IMR-90 (cell line): ENCODE results near the gene SLC23A2. TPM values are rescaled to one million over a fixed set of nuclear protein-coding genes. Genes with fewer than 3 reads are reported as not detected.

ENCODE experiments used
- ATAC-seq: fragments of 200-7000 bp; cut with Tn5 transposase; 2 replicates; pipeline ENCODE4 v1.9.1; 2020; ENCODE audit warnings: low read depth, mild to moderate bottlenecking, moderate library complexity
- BruUV-seq: library from RNA; stranded (reverse); fragments of 400-500 nt; replicated peaks from 2 replicates; lab custom pipeline; 2021; lab: Mats Ljungman, UMichigan
- CTCF ChIA-PET: fragments of 300-600 bp; formaldehyde crosslinking; extraction: SDS; loops from one replicate; lab custom pipeline; 2021; ENCODE audit warnings: antibody characterized with exemption; lab: Yijun Ruan, JAX
- POLR2A ChIA-PET: fragments of 300-600 bp; sonication (Branson Sonifier 250); formaldehyde crosslinking; loops from one replicate; lab custom pipeline; 2022; ENCODE audit warnings: antibody characterized with exemption; ENCODE audit not compliant: unreplicated experiment; lab: Charles Lee
- DNase-seq: peaks from one replicate; pipeline ENCODE4 v3.0.0; 2013
- H2AFZ ChIP-seq: replicated peaks from 2 replicates; pipeline ENCODE3; 2013; ENCODE audit warnings: low read length, mild to moderate bottlenecking; ENCODE audit not compliant: poor library complexity
- H2AK5ac ChIP-seq: 2 replicates; pipeline ENCODE4 v1.6.1; 2013; ENCODE audit warnings: low read depth, low read length, inconsistent platforms
- H2AK9ac ChIP-seq: replicated peaks from 2 replicates; pipeline ENCODE3; 2013; ENCODE audit warnings: mild to moderate bottlenecking, low read depth, low read length, moderate library complexity; ENCODE audit not compliant: poor library complexity
- H2BK120ac ChIP-seq: 2 replicates; pipeline ENCODE4 v1.6.1; 2013; ENCODE audit warnings: low read depth, low read length, inconsistent platforms
- H2BK15ac ChIP-seq: 3 replicates; pipeline ENCODE4 v1.6.1; 2013; ENCODE audit warnings: low read depth, low read length, inconsistent platforms
- H2BK20ac ChIP-seq: 2 replicates; pipeline ENCODE4 v1.6.1; 2013; ENCODE audit warnings: low read depth, mild to moderate bottlenecking, inconsistent platforms, low read length, moderate library complexity
- H2BK5ac ChIP-seq: 2 replicates; pipeline ENCODE4 v1.6.1; 2013; ENCODE audit warnings: mild to moderate bottlenecking, low read depth, low read length, inconsistent platforms; ENCODE audit not compliant: poor library complexity, severe bottlenecking
- H3K14ac ChIP-seq: replicated peaks from 2 replicates; pipeline ENCODE4 v1.6.1; 2013; ENCODE audit warnings: low read depth, low read length, inconsistent platforms
- H3K18ac ChIP-seq: 2 replicates; pipeline ENCODE4 v1.6.1; 2013; ENCODE audit warnings: low read depth, low read length, control low read depth
- H3K23ac ChIP-seq: 2 replicates; pipeline ENCODE4 v1.6.1; 2013; ENCODE audit warnings: low read depth, low read length, inconsistent platforms
- H3K27ac ChIP-seq: 2 replicates; pipeline ENCODE4 v1.5.1; 2013; ENCODE audit warnings: mild to moderate bottlenecking, control low read depth, low read length; ENCODE audit not compliant: insufficient read depth
- H3K27me3 ChIP-seq: 2 replicates; pipeline ENCODE4 v1.6.1; 2013; ENCODE audit warnings: low read length; ENCODE audit not compliant: control insufficient read depth, insufficient read depth
- H3K36me3 ChIP-seq: 2 replicates; pipeline ENCODE4 v1.6.1; 2013; ENCODE audit warnings: low read length, mixed read lengths; ENCODE audit not compliant: control insufficient read depth, insufficient read depth
- H3K4ac ChIP-seq: 2 replicates; pipeline ENCODE4 v1.6.1; 2013; ENCODE audit warnings: low read depth, low read length, inconsistent platforms
- H3K4me1 ChIP-seq: 2 replicates; pipeline ENCODE4 v1.6.1; 2013; ENCODE audit warnings: low read length, mixed read lengths; ENCODE audit not compliant: control insufficient read depth, insufficient read depth
- H3K4me2 ChIP-seq: 2 replicates; pipeline ENCODE4 v1.6.1; 2013; ENCODE audit warnings: low read depth, mild to moderate bottlenecking, control low read depth, low read length, moderate library complexity
- H3K4me3 ChIP-seq: 2 replicates; pipeline ENCODE4 v1.5.1; 2013; ENCODE audit warnings: low read depth, mild to moderate bottlenecking, control low read depth, low read length, moderate library complexity; ENCODE audit not compliant: insufficient read depth
- H3K56ac ChIP-seq: 2 replicates; pipeline ENCODE4 v1.6.1; 2013; ENCODE audit warnings: low read length, inconsistent platforms; ENCODE audit not compliant: insufficient read depth; ENCODE audit errors: extremely low read depth
- H3K79me1 ChIP-seq, 2 experiments: 2 replicates each; pipeline ENCODE4 v1.6.1; 2013; ENCODE audit warnings: low read length in 2 of 2, inconsistent platforms in 1 of 2, low read depth in 1 of 2
- H3K9ac ChIP-seq: 2 replicates; pipeline ENCODE4 v1.6.1; 2013; ENCODE audit warnings: low read depth, low read length, control low read depth
- H3K9me1 ChIP-seq: 2 replicates; pipeline ENCODE4 v1.6.1; 2013; ENCODE audit warnings: low read length, inconsistent platforms; ENCODE audit not compliant: insufficient read depth
- H3K9me3 ChIP-seq: 2 replicates; pipeline ENCODE4 v1.6.1; 2013; ENCODE audit warnings: low read length; ENCODE audit not compliant: control insufficient read depth, insufficient read depth
- H4K20me1 ChIP-seq: 2 replicates; pipeline ENCODE4 v1.6.1; 2013; ENCODE audit warnings: low read length, inconsistent platforms; ENCODE audit not compliant: insufficient read depth
- H4K5ac ChIP-seq: 2 replicates; pipeline ENCODE4 v1.6.1; 2013; ENCODE audit warnings: mild to moderate bottlenecking, low read depth, low read length, control low read depth
- H4K8ac ChIP-seq, 2 experiments: 2 replicates each; pipeline ENCODE4 v1.6.1; 2013; ENCODE audit warnings: low read depth in 2 of 2, low read length in 2 of 2, control low read depth in 1 of 2, inconsistent platforms in 1 of 2
- H4K91ac ChIP-seq: 2 replicates; pipeline ENCODE4 v1.6.1; 2013; ENCODE audit warnings: low read depth, low read length, inconsistent platforms; ENCODE audit not compliant: insufficient read depth
- BHLHE40 ChIP-seq: fragments of 150-350 bp; IDR thresholded peaks from 2 replicates; pipeline ENCODE4 v1.6.1; 2016; ENCODE audit warnings: mild to moderate bottlenecking, low read depth, low read length
- CEBPB ChIP-seq: IDR thresholded peaks from 2 replicates; pipeline ENCODE4 v1.6.1; 2012; ENCODE audit warnings: low read depth, low read length, improper control_type of control experiment
- CHD1 ChIP-seq: IDR thresholded peaks from 2 replicates; pipeline ENCODE4 v1.6.1; 2012; ENCODE audit warnings: low read depth, low read length, improper control_type of control experiment
- FOS ChIP-seq: fragments of 150-350 bp; IDR thresholded peaks from 2 replicates; pipeline ENCODE4 v1.6.1; 2016; ENCODE audit warnings: low read depth, low read length
- MAFK ChIP-seq: IDR thresholded peaks from 2 replicates; pipeline ENCODE4 v1.6.1; 2012; ENCODE audit warnings: low read depth, low read length, improper control_type of control experiment
- MAZ ChIP-seq: IDR thresholded peaks from 2 replicates; pipeline ENCODE4 v1.6.1; 2012; ENCODE audit warnings: low read depth, mild to moderate bottlenecking, low read length, improper control_type of control experiment, moderate library complexity, borderline replicate concordance
- NFE2L2 ChIP-seq: fragments of 150-350 bp; IDR thresholded peaks from 2 replicates; pipeline ENCODE4 v1.6.1; 2016; ENCODE audit warnings: low read depth, mild to moderate bottlenecking, low read length
- POLR2A ChIP-seq: IDR thresholded peaks from 2 replicates; pipeline ENCODE4 v1.6.1; 2012; ENCODE audit warnings: mild to moderate bottlenecking, low read depth, low read length
- RAD21 ChIP-seq: IDR thresholded peaks from 2 replicates; pipeline ENCODE4 v1.6.1; 2012; ENCODE audit warnings: low read length, improper control_type of control experiment
- RCOR1 ChIP-seq: IDR thresholded peaks from 2 replicates; pipeline ENCODE4 v1.6.1; 2012; ENCODE audit warnings: mild to moderate bottlenecking, low read length, improper control_type of control experiment; ENCODE audit not compliant: insufficient replicate concordance
- RFX5 ChIP-seq: IDR thresholded peaks from 2 replicates; pipeline ENCODE4 v1.8.0; 2012; ENCODE audit warnings: low read depth, mild to moderate bottlenecking, low read length, moderate library complexity
- SMC3 ChIP-seq: fragments of 150-350 bp; IDR thresholded peaks from 2 replicates; pipeline ENCODE4 v1.6.1; 2016; ENCODE audit warnings: low read depth, mild to moderate bottlenecking, antibody characterized with exemption, low read length, moderate library complexity
- USF2 ChIP-seq: fragments of 150-350 bp; IDR thresholded peaks from 2 replicates; pipeline ENCODE4 v1.6.1; 2017; ENCODE audit warnings: mild to moderate bottlenecking, antibody characterized with exemption, low read length, low read depth
- WGBS, 2 experiments: methylation state at CpG; one replicate each; pipeline versions ENCODE4 v1.1.5 to v1.1.7; 2013; ENCODE audit warnings: missing lambda C conversion rate in 2 of 2; ENCODE audit not compliant: insufficient read length in 1 of 2; ENCODE audit errors: extremely low coverage in 2 of 2; 5-methylcytosine and 5-hydroxymethylcytosine counted together
- dilution Hi-C: fragments of 300-500 bp; cut with HindIII; formaldehyde crosslinking; loops from one replicate; pipeline ENCODE4 v1.14.3; 2018; ENCODE audit warnings: low sequenced_read_pairs; ENCODE audit not compliant: unreplicated experiment
- in situ Hi-C: fragments of 300-500 bp; cut with MboI; formaldehyde crosslinking; loops from 3 replicates; pipeline ENCODE4 v1.14.3; 2019; ENCODE audit warnings: low sequenced_read_pairs, inconsistent platforms, mixed read lengths
- intact Hi-C: fragments of 100-400 bp; cut with micrococcal nuclease; formaldehyde crosslinking; loops from 2 replicates; pipeline ENCODE4 v1.10.0; 2022
- polyA plus RNA-seq, 3 experiments: library from polyadenylated mRNA; depleted of rRNA; stranded (reverse); fragments of >200 nt; gene quantifications; 2 replicates each; pipeline ENCODE4 v1.2.3, GENCODE V29; 2012; ENCODE audit warnings: low replicate concordance in 1 of 3
- total RNA-seq: library from RNA; depleted of rRNA; stranded (reverse); fragments of >200 nt; gene quantifications from 2 replicates; pipeline ENCODE4 v1.2.3, GENCODE V29; 2012

The SLC23A2 gene
- total and polyA plus RNA-seq, 2 of the 4 experiments (the other 2 are of a cell fraction), result 10.2 to 14.4 TPM

DNA sequence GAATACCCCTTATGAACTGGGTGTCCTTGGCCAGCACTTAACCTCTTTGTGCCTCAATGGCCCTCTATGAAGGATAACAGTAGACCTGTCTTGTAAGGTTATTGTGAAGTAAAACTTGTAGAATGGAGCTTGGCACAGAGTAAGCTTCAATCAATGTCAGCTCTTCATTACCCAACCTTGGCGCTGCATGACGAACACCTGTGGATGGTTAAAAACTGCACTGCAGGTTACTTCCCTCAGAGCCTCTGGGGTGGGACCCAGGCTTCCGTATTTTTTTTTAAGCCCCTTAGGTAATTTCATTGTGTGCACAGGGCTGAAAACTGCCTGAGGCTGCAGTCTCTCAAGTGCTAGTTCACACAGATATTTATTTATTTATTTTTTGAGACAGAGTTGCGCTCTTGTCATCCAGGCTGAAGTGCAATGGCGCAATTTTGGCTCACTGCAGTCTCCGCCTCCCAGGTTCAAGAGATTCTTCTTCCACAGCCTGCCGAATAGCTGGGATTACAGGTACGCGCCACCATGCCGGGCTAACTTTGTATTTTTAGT, 42.8 kb upstream of the SLC23A2 start:
- H3K4me3 ChIP-seq, result no peak overlapping the region
- H2AFZ ChIP-seq, result no peak overlapping the region
- DNase-seq (no peak), ATAC-seq (no peak)
- H3K79me1 ChIP-seq, result no peaks in the 10 kb centered on the region
- no peak overlapping the region for H2AK9ac ChIP-seq
- H3K18ac ChIP-seq, result no peak overlapping the region
- no peak overlapping the region for H4K91ac ChIP-seq
- H3K4me2 ChIP-seq, result no peak overlapping the region
- H3K14ac ChIP-seq, result no peak overlapping the region
- ChIA-PET CTCF (no interaction called here), POLR2A (no interaction called here)
- no peak overlapping the region for H2BK120ac ChIP-seq
- intact Hi-C loops (no loop called here), dilution Hi-C loops (no loop called here), in situ Hi-C loops (no loop called here)
- no peak overlapping the region for H2BK5ac ChIP-seq
- H3K9me3 ChIP-seq, result no peaks in the 10 kb centered on the region
- no peaks in the 10 kb centered on the region for H3K4me1 ChIP-seq
- H3K36me3 ChIP-seq, result no peaks in the 10 kb centered on the region
- H4K8ac ChIP-seq, result no peak overlapping the region
- H4K20me1 ChIP-seq, result no peaks in the 10 kb centered on the region
- no peak overlapping the region for H2AK5ac ChIP-seq
- TF ChIP-seq RCOR1, result no peak
- no peak for TF ChIP-seq SMC3
- TF ChIP-seq CHD1, result no peak
- no peak for TF ChIP-seq RAD21
- no peak for TF ChIP-seq MAZ
- TF ChIP-seq MAFK, result no peak
- TF ChIP-seq RFX5, result no peak
- no peak for TF ChIP-seq BHLHE40
- no peak for TF ChIP-seq NFE2L2
- TF ChIP-seq FOS, result no peak
- TF ChIP-seq USF2, result no peak
- TF ChIP-seq CEBPB, result no peak
- TF ChIP-seq POLR2A, result no peak
- peaks cover 6% of the 10 kb centered on the region for H3K27me3 ChIP-seq
- BruUV-seq, result no TSS peak
- no peak overlapping the region for H3K56ac ChIP-seq
- no peak overlapping the region for H3K23ac ChIP-seq
- WGBS, 2 experiments, result 93% methylated on average over 3 of the region's 10 CpGs; no CpG with 5 or more reads in 1 of the 2 experiments
- H3K27ac ChIP-seq, result no peak overlapping the region
- H3K4ac ChIP-seq, result no peak overlapping the region
- H3K9ac ChIP-seq, result no peak overlapping the region
- no peak overlapping the region for H2BK15ac ChIP-seq
- H4K5ac ChIP-seq, result no peak overlapping the region
- no peaks in the 10 kb centered on the region for H3K9me1 ChIP-seq
- H2BK20ac ChIP-seq, result no peak overlapping the region
